ENCODE results near the gene MTURN.

Gene MTURN

DNA sequence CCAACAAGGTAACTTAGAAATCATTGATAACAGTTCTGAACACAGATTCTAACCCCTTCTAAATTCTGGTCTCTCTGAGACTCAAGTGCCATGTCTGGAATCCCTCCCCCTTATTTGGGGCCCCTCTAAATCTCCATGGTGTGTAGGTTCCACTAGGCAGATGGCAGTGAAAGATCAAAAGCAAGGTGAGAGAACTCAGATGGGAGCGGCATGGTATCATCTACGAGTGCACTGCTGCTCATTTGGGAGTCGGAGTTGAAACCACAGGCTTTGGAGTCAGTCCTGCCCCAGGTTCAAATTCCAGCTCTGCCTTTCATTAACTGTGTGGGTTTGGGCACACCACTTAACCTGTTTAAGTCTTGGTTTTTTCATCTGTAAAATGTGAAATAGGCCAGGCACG, 72.6 kb downstream of the MTURN start:
- Mint-ChIP-seq H3K4me1 (peaks cover 3% of the 10 kb centered on the region), H3K4me3 (no peak overlapping the region), H3K27me3 (ENCODE audit: low read depth) (no peaks in the 10 kb centered on the region), H3K9me3 (no peaks in the 10 kb centered on the region), H3K27ac (no peak overlapping the region), H3K36me3 (ENCODE audit: low read depth) (no peaks in the 10 kb centered on the region)
- TF ChIP-seq, protein P1, sequence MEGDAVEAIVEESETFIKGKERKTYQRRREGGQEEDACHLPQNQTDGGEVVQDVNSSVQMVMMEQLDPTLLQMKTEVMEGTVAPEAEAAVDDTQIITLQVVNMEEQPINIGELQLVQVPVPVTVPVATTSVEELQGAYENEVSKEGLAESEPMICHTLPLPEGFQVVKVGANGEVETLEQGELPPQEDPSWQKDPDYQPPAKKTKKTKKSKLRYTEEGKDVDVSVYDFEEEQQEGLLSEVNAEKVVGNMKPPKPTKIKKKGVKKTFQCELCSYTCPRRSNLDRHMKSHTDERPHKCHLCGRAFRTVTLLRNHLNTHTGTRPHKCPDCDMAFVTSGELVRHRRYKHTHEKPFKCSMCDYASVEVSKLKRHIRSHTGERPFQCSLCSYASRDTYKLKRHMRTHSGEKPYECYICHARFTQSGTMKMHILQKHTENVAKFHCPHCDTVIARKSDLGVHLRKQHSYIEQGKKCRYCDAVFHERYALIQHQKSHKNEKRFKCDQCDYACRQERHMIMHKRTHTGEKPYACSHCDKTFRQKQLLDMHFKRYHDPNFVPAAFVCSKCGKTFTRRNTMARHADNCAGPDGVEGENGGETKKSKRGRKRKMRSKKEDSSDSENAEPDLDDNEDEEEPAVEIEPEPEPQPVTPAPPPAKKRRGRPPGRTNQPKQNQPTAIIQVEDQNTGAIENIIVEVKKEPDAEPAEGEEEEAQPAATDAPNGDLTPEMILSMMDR (IDR thresholded peaks at IDR 0.05; ENCODE audit: unreplicated experiment in 3 of 3): no peak

DNA sequence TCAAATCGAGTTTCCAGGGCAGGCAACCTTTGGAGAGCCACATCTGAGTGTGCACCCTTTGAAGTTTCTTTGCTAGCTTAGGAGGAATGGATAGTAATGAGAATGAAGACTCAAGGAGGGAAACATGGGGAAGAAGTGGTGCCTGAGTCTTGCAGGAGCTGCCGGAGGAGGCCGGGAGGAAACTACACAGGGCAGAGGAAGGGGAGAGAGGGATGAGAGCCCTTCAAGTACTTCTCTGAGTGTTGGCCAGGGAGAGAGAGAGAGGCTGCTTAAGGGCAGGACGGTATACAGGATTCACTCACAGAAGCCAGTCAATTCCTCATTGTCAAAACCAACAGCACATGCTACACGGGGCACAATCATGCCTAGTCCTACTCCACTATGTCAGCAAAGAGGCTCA, 75.2 kb downstream of the MTURN start:
- H3K27ac Mint-ChIP-seq: no peak overlapping the region
- no peak overlapping the region for H3K4me3 Mint-ChIP-seq
- no peaks in the 10 kb centered on the region for H3K9me3 Mint-ChIP-seq
- peaks cover 7% of the 10 kb centered on the region for H3K4me1 Mint-ChIP-seq
- no peaks in the 10 kb centered on the region for H3K36me3 Mint-ChIP-seq (ENCODE audit: low read depth)
- H3K27me3 Mint-ChIP-seq (ENCODE audit: low read depth): no peaks in the 10 kb centered on the region
- TF ChIP-seq, protein P1 (IDR thresholded peaks at IDR 0.05; ENCODE audit: unreplicated experiment in 3 of 3): no peak

Data from nephron (organoid).